K562 (cell line): ENCODE results near the gene DAB2IP. TPM values are rescaled to one million over a fixed set of nuclear protein-coding genes. Genes with fewer than 3 reads are reported as not detected.

Experiments used
- ATAC-seq: fragments of 200-7000 bp; cut with Tn5 transposase; 3 replicates; pipeline ENCODE4 v1.9.1; 2020; ENCODE audit warnings: moderate library complexity
- BruUV-seq: library from RNA; stranded (reverse); fragments of 400-500 nt; replicated peaks from 2 replicates; lab custom pipeline; 2021; lab: Mats Ljungman, UMichigan
- CTCF ChIA-PET: fragments of 300-600 bp; formaldehyde crosslinking; extraction: SDS; loops from one replicate; lab custom pipeline; 2021; ENCODE audit warnings: low intra/inter-chr PET ratio; lab: Yijun Ruan, JAX
- POLR2A ChIA-PET: fragments of 300-600, 350-650 bp; sonication (Branson Sonifier 250); formaldehyde crosslinking; extraction: SDS; loops from one replicate; lab custom pipeline; 2021; ENCODE audit warnings: antibody characterized with exemption, inconsistent platforms; lab: Yijun Ruan, JAX
- DNase-seq, 4 experiments: peaks; one replicate each; pipeline versions ENCODE4 v3.0.0 to v3.0.0-alpha.2; 2011 to 2018; ENCODE audit warnings: low spot score in 3 of 4, mixed read lengths in 3 of 4; ENCODE audit errors: extremely low read depth in 1 of 4
- FAIRE-seq: peaks from 2 replicates; lab custom pipeline; 2011; peaks lifted over from hg19 to GRCh38; lab: Jason Lieb, UNC
- H2AFZ ChIP-seq: 2 replicates; pipeline ENCODE4 v1.6.0; 2011; ENCODE audit warnings: low read depth, low read length, control low read depth, inconsistent platforms
- H3K27ac ChIP-seq: fragments of 200-600 bp; 3 replicates; pipeline ENCODE4 v1.8.0; 2011; ENCODE audit warnings: low read depth, mild to moderate bottlenecking, control low read depth, inconsistent platforms, low read length, moderate library complexity, mixed read lengths; ENCODE audit errors: extremely low read depth
- H3K27me3 ChIP-seq, 2 experiments: fragments of 300-600 bp in 1 of 2; 2 replicates in 1 of 2; 3 replicates in 1 of 2; pipeline versions ENCODE4 v1.6.0 to v1.8.0; 2011; ENCODE audit warnings: inconsistent platforms in 2 of 2, low read length in 2 of 2, mild to moderate bottlenecking in 1 of 2, mixed read lengths in 1 of 2, moderate library complexity in 1 of 2; ENCODE audit not compliant: control insufficient read depth in 2 of 2, insufficient read depth in 2 of 2
- H3K36me3 ChIP-seq: fragments of 300-600 bp; 3 replicates; pipeline ENCODE4 v1.8.0; 2011; ENCODE audit warnings: mild to moderate bottlenecking, low read length, inconsistent platforms; ENCODE audit not compliant: control insufficient read depth, insufficient read depth
- H3K4me1 ChIP-seq, 2 experiments: fragments of 200-600 bp in 1 of 2; replicated peaks in 1 of 2; 2 replicates in 1 of 2; 3 replicates in 1 of 2; pipeline versions ENCODE4 v1.5.1 to v1.8.0; 2011; ENCODE audit warnings: inconsistent platforms in 2 of 2, low read length in 2 of 2, mild to moderate bottlenecking in 1 of 2, mixed read lengths in 1 of 2, moderate library complexity in 1 of 2; ENCODE audit not compliant: control insufficient read depth in 2 of 2, insufficient read depth in 2 of 2
- H3K4me2 ChIP-seq: 2 replicates; pipeline ENCODE4 v1.6.1; 2011; ENCODE audit warnings: low read length, control low read depth, inconsistent platforms, mixed read lengths; ENCODE audit not compliant: insufficient read depth
- H3K4me3 ChIP-seq: fragments of 200-600 bp; sonication (generic), shearing (Covaris generic); 2 replicates; pipeline ENCODE4 v1.5.1; 2016; ENCODE audit warnings: control low read depth, inconsistent platforms
- H3K79me2 ChIP-seq: fragments of 200-600 bp; 3 replicates; pipeline ENCODE4 v1.8.0; 2011; ENCODE audit warnings: low read length, inconsistent platforms; ENCODE audit not compliant: control insufficient read depth, insufficient read depth
- H3K9ac ChIP-seq, 2 experiments: 2 replicates each; pipeline versions ENCODE4 v1.6.0 to v1.6.1; 2011; ENCODE audit warnings: low read depth in 2 of 2, low read length in 2 of 2, control low read depth in 1 of 2, inconsistent platforms in 1 of 2, mild to moderate bottlenecking in 1 of 2, mixed read lengths in 1 of 2; ENCODE audit not compliant: insufficient read depth in 1 of 2
- H3K9me1 ChIP-seq: one replicate; pipeline ENCODE4 v1.6.0; 2011; ENCODE audit warnings: inconsistent platforms, mild to moderate bottlenecking, low read length, moderate library complexity; ENCODE audit not compliant: control insufficient read depth, insufficient read depth
- H3K9me3 ChIP-seq: replicated peaks from 2 replicates; pipeline ENCODE4 v1.5.1; 2011; ENCODE audit warnings: low read depth, low read length, inconsistent platforms; ENCODE audit not compliant: control insufficient read depth, insufficient read depth
- H4K20me1 ChIP-seq: replicated peaks from 2 replicates; pipeline ENCODE4 v1.6.1; 2011; ENCODE audit warnings: low read length, inconsistent platforms, mixed read lengths; ENCODE audit not compliant: control insufficient read depth, insufficient read depth
- FOS ChIP-seq: IDR thresholded peaks from 3 replicates; pipeline ENCODE4 v1.6.1; 2011; ENCODE audit not compliant: insufficient read length; ENCODE audit errors: extremely low read depth
- GTF2F1 ChIP-seq: IDR thresholded peaks from 2 replicates; pipeline ENCODE4 v1.6.1; 2011; ENCODE audit warnings: low read depth, low read length, improper control_type of control experiment
- HOXB6 ChIP-seq: fragments of 250-450 bp; sonication (Bioruptor Pico); IDR thresholded peaks from 2 replicates; pipeline ENCODE4 v1.5.1; 2022; ENCODE audit warnings: mild to moderate bottlenecking, borderline replicate concordance
- REST ChIP-seq, 2 experiments: fragments of 450-650 bp; formaldehyde crosslinking in 1 of 2; IDR thresholded peaks; 2 replicates each; pipeline versions ENCODE4 v1.4.0 to v1.6.1; 2014 to 2020; ENCODE audit warnings: mild to moderate bottlenecking in 2 of 2, borderline replicate concordance in 1 of 2, low read depth in 1 of 2
- STAG1 ChIP-seq: sonication (generic); formaldehyde crosslinking; IDR thresholded peaks from 2 replicates; pipeline ENCODE4 v1.5.0; 2020; ENCODE audit warnings: missing genetic modification reagents, borderline replicate concordance
- ZKSCAN3 ChIP-seq: fragments of 250-450 bp; sonication (Bioruptor Pico); IDR thresholded peaks from 2 replicates; pipeline ENCODE4 v1.4.0; 2020
- ZNF507 ChIP-seq: conservative IDR thresholded peaks from 2 replicates; pipeline ENCODE4 v1.6.1; 2017; ENCODE audit warnings: missing genetic modification characterization, missing compliant biosample characterization
- WGBS: fragments of 100-300 bp; shearing (Covaris generic); methylation state at CpG from one replicate; pipeline ENCODE4 v1.1.6; 2016; ENCODE audit warnings: low coverage, mixed read lengths; ENCODE audit not compliant: insufficient coverage; ENCODE audit errors: missing lambda C conversion rate; 5-methylcytosine and 5-hydroxymethylcytosine counted together
- in situ Hi-C: fragments of 300-500 bp; cut with MboI; formaldehyde crosslinking; loops from 4 replicates; pipeline ENCODE4 v1.15.0; 2018; ENCODE audit warnings: inconsistent platforms, mixed read lengths
- intact Hi-C: fragments of 100-400 bp; cut with micrococcal nuclease; formaldehyde crosslinking; loops from 2 replicates; pipeline ENCODE4 v1.14.2; 2022
- polyA plus RNA-seq, 8 experiments: library from polyadenylated mRNA; depleted of rRNA in 4 of 8; stranded (reverse) in 5 of 8; unstranded in 3 of 8; fragments of >200 nt; fragmentation: Nextera tagmentation in 2 of 8; fragmentation: Illumina TruSeq in 1 of 8; extraction: Ambion mirVana in 2 of 8; extraction: Trizol in 1 of 8; gene quantifications; 2 replicates each; pipeline versions ENCODE4 v1.2.1 to v1.2.3, GENCODE V29; 2011 to 2014; ENCODE audit warnings: inconsistent platforms in 1 of 8, missing spikeins in 1 of 8
- total RNA-seq, 7 experiments: library from RNA; depleted of rRNA in 6 of 7; stranded (reverse); fragments of >200 nt in 6 of 7; fragmentation: Illumina TruSeq in 2 of 7; extraction: Trizol in 2 of 7; gene quantifications; 2 replicates each; pipeline versions ENCODE4 v1.2.1 to v1.2.3, GENCODE V29; 2011 to 2021; ENCODE audit warnings: low replicate concordance in 1 of 7

The DAB2IP gene
- total and polyA plus RNA-seq, 9 of the 15 experiments (the other 6 are each of a cell fraction or from before 2014, with no cell fraction given) = 0.04 to 0.31 (median 0.08) TPM; not detected in 5

GRCh38 chr9:121648799-121649198 lies 2.6 kb upstream of the DAB2IP start:
- H3K9me1 ChIP-seq = no peaks in the 10 kb centered on the region
- DNase-seq (no peak), FAIRE-seq (no peak)
- peaks cover 13% of the 10 kb centered on the region; the same call in 1 of the 2 replicates for H4K20me1 ChIP-seq
- no peak overlapping the region for H3K4me2 ChIP-seq
- no peak overlapping the region for H3K9ac ChIP-seq
- no TSS peak for BruUV-seq
- no peak for TF ChIP-seq HOXB6 (CRISPR knock-in tag)
- TF ChIP-seq ZNF507 (tag) = no peak
- TF ChIP-seq FOS = no peak
- no peak for TF ChIP-seq REST (IDR thresholded peaks at IDR 0.05; ENCODE audit: borderline replicate concordance)
- no peak for TF ChIP-seq REST (CRISPR knock-in tag; IDR thresholded peaks at IDR 0.05; ENCODE audit: low read depth)
- no peak for TF ChIP-seq STAG1 (CRISPR knock-in tag)
- TF ChIP-seq GTF2F1 = no peak
- no peak for TF ChIP-seq ZKSCAN3 (CRISPR knock-in tag)
- TF ChIP-seq, all 486 proteins: peak for 0
- ChIA-PET POLR2A (interaction anchor here (1.2 kb wide), 1 partner anchor 9 kb away, joined by 4 read pairs; no protein-coding TSS in a partner anchor), CTCF (no interaction called here)
- H3K27ac ChIP-seq = no peak overlapping the region
- no peak overlapping the region for H3K4me3 ChIP-seq
- intact Hi-C loops (no loop called here), in situ Hi-C loops (no loop called here)
- no peaks in the 10 kb centered on the region for H3K9me3 ChIP-seq
- H3K27me3 ChIP-seq = peaks cover 18 to 52% of the 10 kb centered on the region in 2 experiments
- ATAC-seq = no peak
- H2AFZ ChIP-seq = no peak overlapping the region
- WGBS = 5% methylated on average over 9 of the region's 9 CpGs
- H3K4me1 ChIP-seq = peaks cover 0 to 15% of the 10 kb centered on the region in 2 experiments; a peak in 3 of 5 replicates
- no peaks in the 10 kb centered on the region for H3K36me3 ChIP-seq
- H3K79me2 ChIP-seq = no peaks in the 10 kb centered on the region
